Activated CD4-positive, alpha-beta T cell treated with anti-CD3 and anti-CD28 coated beads, Interleukin-2, amount 50 U/mL, for 48 hours (primary cell): Measurements from ENCODE around the gene DSE.

ENCODE experiments used
- DNase-seq, 2 experiments: peaks; one replicate each; pipeline ENCODE4 v3.0.0-alpha.2; 2020

Gene DSE

DNA sequence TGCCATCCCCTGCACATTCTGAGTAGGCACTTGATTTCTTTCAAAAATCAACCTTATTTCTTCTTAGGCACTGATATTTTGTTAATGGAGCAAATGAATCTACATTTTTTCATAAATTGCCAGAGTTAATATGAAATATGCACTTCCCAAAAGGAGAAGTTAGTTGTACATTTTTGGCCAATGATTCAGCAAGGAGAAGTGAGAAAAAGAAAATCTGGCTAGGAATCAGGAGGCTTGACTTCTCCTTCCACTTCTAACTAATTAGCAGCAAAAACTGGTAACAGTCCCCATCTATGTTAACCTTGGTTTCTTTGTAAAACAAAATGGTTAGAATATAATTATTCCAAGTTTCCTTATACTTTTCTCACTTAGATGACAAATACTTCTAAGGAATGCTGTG, 7.0 kb upstream of the DSE start:
- DNase-seq, result no peak

DNA sequence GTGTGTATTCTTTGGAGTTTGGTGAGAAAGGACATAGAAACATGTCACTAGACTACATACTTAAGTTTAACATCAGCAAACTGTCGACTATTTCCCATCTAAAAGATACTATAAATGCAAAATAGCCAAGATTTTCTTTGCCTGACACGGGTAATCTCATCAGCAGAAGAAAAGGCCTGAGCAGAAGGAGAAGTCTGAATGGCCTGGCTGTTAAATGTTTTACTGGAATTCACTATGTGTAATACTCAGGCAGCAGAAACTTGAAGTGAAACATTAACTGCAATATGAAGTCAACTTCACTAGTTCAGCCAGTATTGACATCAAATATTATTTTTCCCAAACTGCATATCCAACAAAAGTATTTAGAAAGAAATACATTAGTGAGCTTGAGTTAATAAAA, 6.4 kb upstream of the DSE start:
- DNase-seq, result no peak

DNA sequence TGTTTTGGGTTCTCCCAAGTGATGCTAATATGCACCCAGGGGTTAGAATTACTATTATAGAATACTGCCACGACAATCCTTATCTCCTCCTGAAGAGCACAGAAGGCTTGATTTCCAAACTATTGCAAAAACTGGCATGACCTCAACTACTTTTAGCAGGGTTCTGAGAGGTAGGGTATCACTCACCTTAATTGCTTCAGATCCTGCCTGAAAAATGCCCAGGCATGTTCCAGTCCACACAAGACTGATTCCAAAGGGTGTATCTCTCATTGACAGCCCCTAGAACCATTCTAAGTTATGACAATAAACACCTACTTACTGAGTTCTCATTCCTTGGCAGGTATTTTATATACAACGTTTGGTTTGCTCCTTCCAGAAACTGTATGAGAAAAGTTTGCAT, 5.0 kb upstream of the DSE start:
- DNase-seq, result no peak

DNA sequence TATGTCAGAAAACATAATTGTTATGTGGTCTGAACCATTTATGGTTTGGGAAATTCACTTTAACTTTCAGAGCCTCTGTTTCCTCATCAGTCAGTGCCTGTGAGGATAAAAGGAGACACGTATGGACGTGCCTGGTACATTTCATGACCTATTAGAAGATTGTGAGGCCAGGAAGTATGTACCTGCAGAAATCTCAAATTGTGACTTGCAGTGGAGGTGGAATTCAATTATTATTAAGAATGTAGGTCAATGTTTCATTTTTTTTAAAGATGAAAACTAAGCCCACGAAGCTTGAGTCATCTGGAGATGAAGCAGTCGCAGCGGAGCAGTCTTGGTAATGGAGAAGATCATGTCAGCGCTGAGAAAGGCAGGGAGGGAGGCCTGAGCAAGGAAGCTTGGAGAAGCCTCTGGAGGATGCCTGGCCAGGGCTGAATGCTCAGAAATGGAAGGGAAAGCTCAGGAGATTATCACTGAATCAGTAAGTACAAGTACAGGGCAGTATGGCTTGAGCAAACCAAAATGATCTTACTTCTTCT, 3.9 kb upstream of the DSE start:
- no peak for DNase-seq

DNA sequence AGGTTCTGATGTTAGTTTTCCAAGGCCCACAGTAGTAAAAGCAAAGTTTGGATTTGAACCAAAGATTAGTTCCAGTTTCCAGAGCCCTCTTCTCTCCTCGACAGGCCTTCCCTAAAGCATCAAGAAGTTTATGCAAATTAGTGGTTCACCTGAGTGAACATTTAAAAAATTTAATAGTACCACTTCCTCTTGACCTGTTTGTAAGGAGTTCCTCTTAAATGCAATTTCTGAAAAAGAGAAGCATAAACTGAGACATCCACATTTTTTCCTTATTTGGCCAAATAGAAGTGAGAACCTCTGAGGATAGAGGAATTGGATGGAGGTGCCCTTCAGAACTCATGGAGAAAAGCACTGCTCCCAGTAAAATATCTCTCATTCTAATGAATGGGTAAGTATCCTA, 1.2 kb upstream of the DSE start:
- DNase-seq, result no peak

DNA sequence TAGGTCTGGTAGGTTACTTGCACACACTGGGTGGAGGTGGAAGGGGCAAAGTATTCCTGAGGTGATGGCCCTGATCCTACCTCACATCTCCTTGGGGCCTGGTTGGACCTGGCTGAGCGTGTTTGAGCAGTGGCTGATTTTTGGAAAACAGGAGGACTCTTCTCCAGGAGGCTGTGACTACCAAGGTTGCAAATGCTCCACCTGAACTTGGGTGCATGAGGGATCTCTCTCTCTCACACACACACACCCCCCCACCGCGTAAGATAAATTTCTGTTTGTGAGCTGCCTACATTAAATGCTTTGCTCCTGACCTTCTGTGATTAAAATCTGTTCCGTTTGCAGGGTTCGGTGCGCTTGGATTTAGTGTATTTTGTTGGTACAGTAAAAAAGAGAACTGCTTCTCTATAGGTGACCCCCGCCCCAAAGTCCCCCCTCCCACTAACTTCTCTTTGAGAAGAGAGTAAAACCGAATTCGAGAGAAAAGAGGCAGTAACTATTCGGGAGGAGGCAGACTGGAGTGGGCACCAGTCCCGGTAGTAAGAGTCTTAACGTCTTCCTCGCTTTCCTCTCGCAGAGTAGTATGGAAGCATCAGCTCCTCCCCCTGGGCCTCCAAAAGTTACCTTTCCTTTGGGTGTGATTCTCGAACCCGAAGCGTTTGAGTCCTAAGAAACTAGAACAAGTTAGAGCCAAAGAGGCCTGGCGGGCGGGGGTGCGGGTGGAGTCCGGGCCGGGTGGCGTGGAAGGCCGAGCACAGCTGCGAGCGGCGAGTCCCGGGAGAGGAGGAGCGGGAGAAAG, 585 bp upstream of the DSE start:
- no peak for DNase-seq

DNA sequence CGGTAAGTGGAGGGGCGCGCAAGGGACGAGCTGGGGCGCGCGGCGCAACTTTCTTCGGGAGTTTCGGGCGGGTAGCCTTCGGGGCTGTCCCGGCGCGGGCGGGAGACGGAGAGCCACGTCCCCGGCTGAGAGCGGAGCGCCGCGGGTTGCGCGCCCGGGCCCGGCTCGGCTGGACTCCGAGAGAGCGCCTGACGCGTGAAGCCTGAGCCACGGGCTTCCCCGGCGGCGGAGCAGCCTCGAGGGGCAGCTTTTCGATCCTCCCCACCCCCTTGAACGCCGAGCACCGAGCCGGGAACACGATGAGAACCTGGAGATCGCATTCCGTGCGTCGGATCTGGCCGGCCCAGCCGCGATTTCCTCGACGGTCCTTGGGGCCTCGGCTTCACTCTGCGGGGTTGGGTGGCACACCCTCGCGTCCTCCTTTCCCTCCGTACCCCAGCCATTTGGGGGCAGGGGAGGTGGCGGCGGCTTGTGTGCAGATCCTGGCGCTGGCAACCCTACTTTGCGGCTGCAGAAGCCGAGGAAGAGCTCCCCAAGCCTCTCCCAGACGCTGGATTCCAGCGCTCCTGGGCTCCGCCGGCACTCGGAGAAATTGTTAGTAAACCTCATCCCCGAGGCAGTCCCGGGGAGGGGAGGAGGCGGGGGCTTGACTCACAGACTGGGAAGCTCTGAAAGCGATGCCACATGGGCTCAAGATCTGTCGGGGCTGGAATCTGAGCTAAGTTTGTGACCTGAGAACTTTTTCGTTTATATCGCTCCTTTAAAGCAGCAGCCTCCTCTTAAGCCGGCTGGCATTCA, 572 bp downstream of the DSE start:
- peak; percentile 33 to 46 for DNase-seq

DNA sequence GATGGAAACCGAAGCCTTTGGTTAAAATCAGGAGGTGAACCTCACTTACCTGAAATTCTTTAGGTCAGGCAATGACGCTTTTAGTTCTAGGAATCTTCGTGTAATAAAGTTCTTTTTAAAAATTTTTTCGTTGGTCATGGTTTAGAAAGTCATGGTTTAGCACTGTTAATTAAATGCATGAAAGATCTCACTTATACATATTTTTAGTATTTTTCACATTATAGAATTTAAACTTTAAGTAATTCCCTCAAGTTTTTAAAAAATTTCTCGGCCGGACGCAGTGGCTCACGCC, 1.1 kb downstream of the DSE start:
- DNase-seq, result no peak

DNA sequence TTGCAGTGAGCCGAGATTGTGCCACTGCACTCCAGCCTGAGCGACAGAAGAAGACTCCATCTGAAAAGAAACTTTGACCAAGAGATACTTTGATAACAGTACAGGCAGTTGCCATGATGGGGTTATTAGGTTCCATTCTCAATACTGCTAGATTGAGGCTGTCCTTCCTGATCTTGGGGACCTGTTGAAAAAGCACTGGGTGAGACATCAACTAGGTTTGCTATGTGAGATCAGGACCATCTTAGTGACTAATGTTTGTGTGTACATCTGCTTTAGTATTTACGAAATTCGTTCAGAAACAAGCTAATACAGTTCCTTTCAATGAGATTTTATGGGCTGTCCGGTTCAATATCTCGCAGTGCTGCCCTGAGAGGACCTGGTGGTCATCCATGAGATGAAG, 2.6 kb downstream of the DSE start:
- no peak for DNase-seq

DNA sequence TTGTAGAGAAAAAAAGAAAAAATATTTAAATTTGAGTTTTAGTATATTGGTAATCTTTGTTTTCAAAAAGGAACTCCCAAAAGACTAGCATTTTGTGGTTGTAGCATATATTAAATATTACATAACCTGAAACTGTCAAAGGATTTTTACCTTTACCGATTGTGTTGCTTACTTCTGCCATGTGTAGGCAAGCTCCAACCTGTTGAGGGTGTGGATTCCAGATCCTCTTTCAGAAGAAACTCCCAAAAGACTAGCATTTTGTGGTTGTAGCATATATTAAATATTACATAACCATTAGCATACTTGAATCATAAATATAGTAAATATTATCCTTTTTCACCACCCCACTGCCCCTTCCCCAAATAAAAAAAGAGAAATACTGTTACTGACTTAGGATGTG, 3.2 kb downstream of the DSE start:
- no peak for DNase-seq

DNA sequence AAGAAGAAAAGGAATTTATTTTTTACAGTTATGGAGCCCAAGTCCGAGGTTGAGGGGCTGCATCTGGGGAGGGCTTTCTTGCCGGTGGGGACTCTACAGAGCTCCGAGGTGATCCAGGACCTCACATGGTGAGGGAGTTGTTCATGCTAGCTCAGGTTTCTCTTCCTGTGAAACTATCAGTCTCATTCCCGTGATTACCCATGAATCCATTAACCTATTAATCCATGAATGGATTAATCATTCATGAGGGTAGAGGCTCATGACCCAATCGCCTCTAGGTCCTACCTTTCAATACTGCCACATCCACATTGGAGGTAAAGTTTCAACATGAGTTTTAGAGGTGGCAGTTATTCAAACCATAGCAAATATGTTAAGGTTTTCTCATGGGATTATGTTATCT, 3.8 kb downstream of the DSE start:
- no peak for DNase-seq

DNA sequence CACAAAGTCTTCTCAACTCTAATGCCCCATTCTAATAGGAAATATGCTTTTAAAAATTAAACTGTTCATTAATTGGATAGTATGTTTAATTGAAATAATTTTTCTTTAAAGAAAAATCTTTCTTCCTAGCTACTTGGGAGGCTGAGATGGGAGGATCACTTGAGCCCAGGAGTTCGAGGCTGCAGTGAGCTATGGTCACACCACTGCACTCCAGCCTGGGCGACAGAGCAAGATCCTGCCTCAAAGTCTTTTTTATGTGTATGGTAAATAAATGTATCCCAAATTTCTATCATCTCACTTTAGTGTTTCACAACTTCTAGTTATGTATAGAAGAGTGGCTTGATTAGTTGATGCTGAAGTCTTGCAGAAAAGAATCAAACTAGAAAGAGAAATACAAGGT, 4.5 kb downstream of the DSE start:
- no peak for DNase-seq

DNA sequence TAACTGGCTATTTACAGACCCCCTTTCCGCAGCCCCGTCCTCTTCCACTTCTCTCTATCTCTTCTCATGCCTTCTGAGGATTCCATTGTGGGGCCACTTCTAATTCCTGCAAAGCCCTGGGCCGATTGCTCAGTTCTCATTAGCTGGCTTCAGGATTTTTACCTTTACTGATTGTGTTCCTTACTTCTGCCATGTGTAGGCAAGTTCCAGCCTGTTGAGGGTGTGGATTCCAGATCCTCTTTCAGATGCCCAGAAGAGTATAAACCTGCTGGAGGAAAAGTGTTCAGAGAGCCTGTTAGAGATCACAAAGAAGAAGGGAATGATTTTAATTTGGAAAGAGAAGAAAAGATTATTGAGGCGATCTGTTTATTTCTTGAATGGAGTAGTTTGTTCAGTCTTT, 5.4 kb downstream of the DSE start:
- no peak for DNase-seq

DNA sequence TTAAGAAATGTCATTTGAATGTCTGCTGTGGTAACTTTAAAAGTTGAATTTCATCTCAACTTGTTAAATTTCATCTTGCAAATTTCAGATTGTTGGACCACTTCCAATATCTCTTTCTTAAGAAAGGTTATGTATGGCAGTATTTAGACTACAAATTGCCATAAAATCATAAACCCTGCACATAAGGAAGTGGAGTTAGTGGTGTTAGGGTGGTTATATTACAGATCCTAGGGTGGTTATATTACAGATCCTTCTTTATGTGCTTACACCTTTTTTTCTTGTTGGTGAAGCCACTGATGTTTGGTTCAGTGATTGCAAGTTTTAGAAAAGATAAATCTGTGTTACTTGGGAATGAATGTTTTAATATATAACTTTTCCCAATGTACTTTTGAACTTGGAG, 9.0 kb downstream of the DSE start:
- DNase-seq, result no peak

DNA sequence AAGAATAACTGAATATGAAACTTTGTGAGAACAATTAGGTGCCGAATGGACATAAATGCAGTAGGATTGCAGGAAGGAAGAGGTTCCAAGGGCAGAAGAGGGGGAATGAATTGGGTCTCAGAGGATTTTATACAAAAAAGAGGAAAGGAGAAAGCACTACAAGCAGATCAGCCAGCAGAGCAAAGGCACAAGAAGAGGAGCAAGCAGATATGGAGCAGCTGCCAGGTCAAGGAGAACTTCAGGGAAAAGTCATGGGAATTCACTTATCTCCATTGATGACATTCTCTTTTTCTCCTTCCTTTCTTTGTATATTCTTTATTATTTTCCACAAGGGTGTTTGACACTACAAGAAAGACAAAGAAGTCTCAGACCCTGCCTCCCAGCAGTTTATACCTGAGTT, 9.6 kb downstream of the DSE start:
- no peak for DNase-seq

DNA sequence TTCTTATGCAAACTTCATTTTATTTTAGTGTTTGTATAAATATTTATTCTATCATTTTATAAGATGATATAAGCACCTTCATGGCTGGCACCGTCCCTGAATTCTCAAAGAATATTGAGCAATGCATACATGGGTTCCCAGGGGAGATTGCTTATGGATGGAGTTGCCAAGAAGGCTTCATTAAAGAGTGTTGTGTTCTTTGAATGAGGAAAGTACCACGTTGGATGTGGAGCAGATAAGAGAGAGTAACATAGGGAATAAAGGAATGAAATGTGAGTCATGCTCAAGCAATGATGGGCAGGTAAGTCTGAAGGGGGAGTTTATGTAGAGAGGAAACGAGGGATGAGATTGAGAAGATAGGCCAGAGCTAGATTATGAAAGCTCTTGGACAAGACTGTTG, 10.3 kb downstream of the DSE start:
- no peak for DNase-seq

DNA sequence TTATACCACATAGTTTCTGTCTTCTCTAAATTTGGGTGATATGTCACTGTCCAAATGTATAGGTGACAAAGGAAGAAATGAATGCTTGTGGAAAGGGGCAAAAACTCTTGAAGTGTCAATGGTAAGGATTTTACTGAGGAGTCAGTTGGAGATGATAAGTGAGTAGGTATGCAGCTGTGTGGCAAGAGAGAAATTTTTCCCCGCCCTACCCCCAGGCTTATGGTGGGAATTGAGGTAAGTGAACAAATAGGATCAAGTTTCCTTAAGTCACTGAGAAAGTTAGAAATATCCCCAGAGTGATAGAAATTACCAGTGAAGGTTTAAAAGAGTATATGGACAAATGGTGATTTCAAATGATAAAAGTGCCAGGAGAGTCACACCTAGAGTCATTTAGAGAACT, 11.8 kb downstream of the DSE start:
- DNase-seq, result no peak

DNA sequence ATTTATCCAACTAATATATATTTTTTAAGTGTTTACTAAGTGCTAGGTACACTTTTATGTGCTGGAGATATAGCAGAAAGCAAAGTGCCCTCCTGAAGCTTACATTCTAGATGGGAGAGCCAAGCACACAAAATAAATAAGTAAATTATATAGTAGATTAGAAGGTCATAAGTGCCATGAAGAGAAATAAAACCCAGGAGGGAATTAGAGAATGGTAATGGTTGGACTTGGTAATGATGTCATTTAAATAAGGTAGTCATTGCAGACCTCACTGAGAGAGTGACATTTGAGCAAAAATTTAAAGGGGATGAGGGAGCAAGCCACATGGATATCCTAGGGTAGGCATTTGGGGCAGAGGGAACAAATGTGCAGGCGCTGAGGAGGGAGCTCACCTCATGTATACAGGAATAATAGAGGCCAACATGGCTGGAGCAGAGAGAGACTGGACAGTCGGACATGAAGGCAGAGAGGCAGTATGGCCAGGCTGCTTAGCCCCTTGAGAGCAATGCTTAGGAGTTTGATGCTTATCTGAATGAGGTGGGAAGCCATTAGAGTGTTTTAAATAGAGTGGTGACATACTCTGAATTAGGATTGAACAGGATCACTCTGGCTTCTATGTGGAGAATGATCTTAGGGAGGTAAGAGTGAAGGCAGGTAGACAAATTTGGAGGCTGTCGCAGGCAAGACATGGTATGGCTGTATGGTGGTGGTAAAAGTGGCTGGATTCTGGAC, 14.1 kb downstream of the DSE start:
- DNase-seq, result no peak

DNA sequence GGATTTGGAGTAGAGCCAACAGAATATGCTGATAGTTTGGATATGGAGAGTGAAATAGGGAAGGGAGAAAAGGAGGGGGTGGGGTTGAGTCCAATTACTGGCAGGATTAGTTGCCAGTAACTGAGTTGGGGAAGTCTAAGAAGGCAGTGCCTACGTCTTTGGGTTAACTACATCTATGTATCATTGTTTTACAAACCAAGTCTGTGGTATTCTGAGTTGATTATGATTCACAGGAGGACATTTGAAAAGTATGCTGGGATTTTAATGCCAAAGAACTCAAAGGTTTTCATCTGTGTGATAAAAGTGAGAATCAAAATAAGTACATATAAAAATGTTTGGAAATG, 14.7 kb downstream of the DSE start:
- DNase-seq, result no peak

DNA sequence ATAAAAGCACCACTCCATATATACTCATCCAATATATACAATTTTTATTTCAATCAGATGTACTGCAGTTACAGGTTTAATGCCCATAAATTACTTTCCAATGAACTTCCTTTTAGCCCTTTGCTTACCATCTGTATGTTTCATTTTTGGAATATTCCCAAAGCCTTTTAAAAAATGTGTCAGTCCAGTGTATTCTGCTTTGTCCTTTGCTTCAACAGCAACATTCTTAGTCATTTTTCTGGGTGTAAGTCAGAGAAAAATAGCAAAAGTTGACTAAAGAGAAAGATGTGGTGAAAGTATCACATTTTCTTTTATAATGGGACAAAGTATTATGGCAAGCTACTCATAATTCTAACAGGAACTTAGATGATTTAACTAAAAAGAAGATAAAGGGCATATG, 15.2 kb downstream of the DSE start:
- DNase-seq, result no peak

DNA sequence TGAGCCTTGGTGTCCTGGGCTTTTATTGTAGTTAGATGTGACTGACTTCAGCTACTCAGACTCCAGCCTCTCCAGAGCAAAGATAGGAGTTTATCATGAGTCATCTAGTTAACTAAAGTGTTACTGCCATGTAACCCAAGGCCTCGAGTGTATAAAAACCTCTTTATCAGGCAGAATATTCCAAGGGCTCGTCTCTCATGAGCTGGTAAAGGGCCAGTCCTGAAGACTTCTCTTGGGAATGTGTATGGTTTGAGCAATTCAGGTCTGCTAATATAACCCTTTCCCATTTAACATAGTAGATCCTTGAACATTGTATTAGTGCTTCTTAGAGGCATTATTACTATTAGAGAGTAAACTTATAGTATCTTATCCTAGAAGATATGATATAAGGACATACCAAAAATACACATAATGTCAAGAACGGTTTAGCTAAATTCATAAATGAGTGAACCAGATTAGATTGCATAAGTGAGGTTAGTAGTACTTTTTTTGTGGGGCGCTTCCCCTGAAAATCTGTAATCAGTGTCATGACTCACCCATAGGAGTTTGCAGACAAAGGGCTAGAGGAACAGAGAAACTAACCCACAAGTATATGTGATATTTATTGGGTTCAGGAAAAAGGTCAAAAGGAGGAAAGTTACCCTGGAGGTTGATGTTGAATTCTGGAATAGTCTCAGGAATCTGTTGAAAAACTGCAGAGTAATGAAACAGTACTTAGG, 16.0 kb downstream of the DSE start:
- DNase-seq, result no peak

DNA sequence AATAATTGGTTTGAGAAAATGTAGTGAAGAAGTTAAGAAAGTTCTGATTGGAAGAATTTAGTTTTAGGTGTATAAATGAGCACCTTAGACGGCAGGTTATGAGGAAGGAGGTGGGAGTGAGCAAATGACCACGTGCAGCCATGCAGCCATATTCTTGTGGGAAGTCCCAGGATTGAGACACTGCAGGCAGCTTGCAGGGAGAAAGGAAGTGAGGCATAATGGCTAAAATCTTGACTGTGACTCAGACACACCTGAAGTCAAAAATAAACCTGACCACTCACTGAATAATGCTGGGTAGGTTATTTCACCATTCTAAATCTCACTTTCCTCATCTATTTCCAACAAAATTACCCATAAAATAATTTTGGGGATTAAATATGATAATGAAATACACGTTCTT, 16.6 kb downstream of the DSE start:
- no peak for DNase-seq

DNA sequence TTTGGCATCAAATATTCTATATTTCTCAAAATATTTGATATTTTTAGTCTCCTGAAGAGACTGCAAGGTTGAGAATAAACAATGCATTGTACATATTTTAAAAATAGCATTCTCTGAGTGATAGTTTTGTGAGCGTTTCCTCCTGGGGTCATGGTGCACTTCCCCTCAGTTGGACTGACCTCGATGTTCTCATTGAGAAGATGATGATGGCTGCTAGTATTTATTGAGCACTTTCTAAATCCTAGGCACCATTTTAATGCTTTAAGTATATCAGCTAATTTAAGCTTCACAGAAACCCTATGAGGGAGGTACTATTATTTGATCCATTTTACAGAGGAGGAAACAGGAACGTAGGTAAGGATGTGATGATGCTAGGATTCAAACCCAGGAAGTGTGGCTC, 18.2 kb downstream of the DSE start:
- DNase-seq, result no peak
